ENCODE data around the gene CNOT2.

Gene CNOT2

GRCh38 chr12:70242695-70243509 is at the start of gene CNOT2:
Gene CNOT2 (plus strand): TSS chr12:70243433. CDS start chr12:70278227, 34,794 bp downstream.
- DNase-seq = peak; percentile 80

GRCh38 chr12:70194076-70194475 is 49.2 kb upstream of the CNOT2 start:
- no peak for DNase-seq

- DNase-seq = no peak
Observed at GRCh38 chr12:70196811-70197281, 46.4 kb upstream of the CNOT2 start.

GRCh38 chr12:70197345-70197744 is 45.9 kb upstream of the CNOT2 start:
- DNase-seq = no peak

GRCh38 chr12:70213707-70214106 is 29.5 kb upstream of the CNOT2 start:
- no peak for DNase-seq

GRCh38 chr12:70214972-70215617 is 28.1 kb upstream of the CNOT2 start:
- DNase-seq = no peak

- DNase-seq = no peak
Observed at GRCh38 chr12:70217416-70217815, 25.8 kb upstream of the CNOT2 start.

GRCh38 chr12:70221626-70222025 is 21.6 kb upstream of the CNOT2 start:
- no peak for DNase-seq

GRCh38 chr12:70227911-70228310 is 15.3 kb upstream of the CNOT2 start:
- DNase-seq = no peak

- DNase-seq = no peak
Observed at GRCh38 chr12:70230934-70231606, 12.2 kb upstream of the CNOT2 start.

- no peak for DNase-seq
Observed at GRCh38 chr12:70236990-70237389, 6.2 kb upstream of the CNOT2 start.

- no peak for DNase-seq
Observed at GRCh38 chr12:70240673-70241072, 2.6 kb upstream of the CNOT2 start.

GRCh38 chr12:70241845-70242244 is 1.4 kb upstream of the CNOT2 start:
- DNase-seq = no peak

- DNase-seq = peak; percentile 65
Observed at GRCh38 chr12:70243510-70244371, 508 bp downstream of the CNOT2 start.

- DNase-seq = no peak
Observed at GRCh38 chr12:70244409-70244808, 1.2 kb downstream of the CNOT2 start.

GRCh38 chr12:70245458-70245857 is 2.2 kb downstream of the CNOT2 start:
- DNase-seq = no peak

GRCh38 chr12:70246580-70246979 is 3.3 kb downstream of the CNOT2 start:
- no peak for DNase-seq

- no peak for DNase-seq
Observed at GRCh38 chr12:70247653-70248199, 4.5 kb downstream of the CNOT2 start.

- no peak for DNase-seq
Observed at GRCh38 chr12:70248876-70249275, 5.6 kb downstream of the CNOT2 start.

GRCh38 chr12:70249903-70250302 is 6.7 kb downstream of the CNOT2 start:
- DNase-seq = no peak

- DNase-seq = no peak
Observed at GRCh38 chr12:70251226-70251625, 8.0 kb downstream of the CNOT2 start.

- no peak for DNase-seq
Observed at GRCh38 chr12:70251661-70252060, 8.4 kb downstream of the CNOT2 start.
